Psoas muscle (tissue), 8 donors: ENCODE measurements around the gene ELMOD1. TPM values are rescaled to one million over a fixed set of nuclear protein-coding genes. Genes with fewer than 3 reads are reported as not detected.

ENCODE experiments used
- ATAC-seq, 4 donors: fragments of 200-7000 bp; cut with Tn5 transposase; one replicate each; pipeline ENCODE4 v1.9.1; 2020; ENCODE audit warnings: moderate library complexity in 3 of 4, mild to moderate bottlenecking in 2 of 4
- DNase-seq, 2 donors: peaks; one replicate each; pipeline ENCODE4 v3.0.0-alpha.2; 2020
- H3K27ac ChIP-seq: fragments of 200-600 bp; one replicate; pipeline ENCODE4 v1.8.0; 2022
- H3K27me3 ChIP-seq, 3 donors: fragments of 200-600 bp in 1 of 3; one replicate each; pipeline versions ENCODE4 v1.6.1 to v1.8.0; 2013 to 2022; ENCODE audit warnings: low read length in 2 of 3, mild to moderate bottlenecking in 2 of 3, moderate library complexity in 1 of 3; ENCODE audit not compliant: insufficient read depth in 3 of 3
- H3K36me3 ChIP-seq, 2 donors: fragments of 200-600 bp in 1 of 2; one replicate each; pipeline versions ENCODE4 v1.6.1 to v1.8.0; 2013 to 2022; ENCODE audit warnings: low read depth in 1 of 2, mild to moderate bottlenecking in 1 of 2, moderate library complexity in 1 of 2; ENCODE audit not compliant: insufficient read depth in 1 of 2
- H3K4me1 ChIP-seq: fragments of 200-600 bp; one replicate; pipeline ENCODE4 v1.8.0; 2022
- H3K4me3 ChIP-seq: fragments of 200-600 bp; one replicate; pipeline ENCODE4 v1.8.0; 2022; ENCODE audit warnings: mild to moderate bottlenecking
- H3K9me3 ChIP-seq: fragments of 200-600 bp; one replicate; pipeline ENCODE4 v1.8.0; 2022
- CTCF ChIP-seq: fragments of 200-600 bp; IDR thresholded peaks from one replicate; pipeline ENCODE4 v1.8.0; 2022; ENCODE audit warnings: antibody characterized with exemption
- WGBS, 3 donors: extraction: QIAGEN DNeasy Blood & Tissue Kit; methylation state at CpG; one replicate each; pipeline versions ENCODE4 v1.1.6 to v1.1.7; 2013; 5-methylcytosine and 5-hydroxymethylcytosine counted together
- intact Hi-C, 2 donors: fragments of 100-400 bp; cut with DNase I; formaldehyde crosslinking; loops; one replicate each; pipeline versions ENCODE4 v1.11.0 to v1.14.2; 2022
- polyA plus RNA-seq, 3 donors: library from polyadenylated mRNA; stranded (reverse); fragments of 200-250 nt; gene quantifications; one replicate each; pipeline ENCODE4 v1.2.3, GENCODE V29; 2013
- total RNA-seq, 4 donors: library from RNA; stranded (reverse); fragmentation: NEBNext Ultra II Directional in 2 of 4; extraction: Animal tissue kit (Norgen Biotek cat#: 25700) in 2 of 4; gene quantifications; one replicate each; pipeline versions ENCODE4 v1.2.1 to v1.2.4, GENCODE V29; 2021 to 2023
- donor health status: healthy with polysubstance abuse.
- donor health status: DM: no; HTN: no; CAD: no; lungs with moderate emphysema.
- donor health status: Bipolar disorder and iron deficiency.
- donor health status: healthy.
- donor health status: DM: yes; HTN: yes; CAD: no.
- donor health status: DM: no; HTN: no; CAD: no.
- donor health status: DM: no; HTN: no; CAD: no.
- donor health status: DM: yes; HTN: yes; CAD: no.

The ELMOD1 gene
- total and polyA plus RNA-seq, 7 donors, result 0.17 to 4.7 (median 1.4) TPM

GRCh38 chr11:107659310-107659709 is 68.4 kb downstream of the ELMOD1 start:
- no peak for TF ChIP-seq CTCF
- intact Hi-C loops, result no loop called here
- DNase-seq (no peak), ATAC-seq (no peak)
- no peak overlapping the region for H3K4me3 ChIP-seq
- no peaks in the 10 kb centered on the region for H3K4me1 ChIP-seq
- H3K9me3 ChIP-seq, result no peaks in the 10 kb centered on the region
- no peaks in the 10 kb centered on the region for H3K36me3 ChIP-seq
- H3K27me3 ChIP-seq, result no peaks in the 10 kb centered on the region
- H3K27ac ChIP-seq, result no peak overlapping the region

- 90 to 93% (median 92%) methylated on average over 3 of the region's 3 CpGs for WGBS, 3 donors
- Histone ChIP-seq H3K9me3 (no peaks in the 10 kb centered on the region), H3K4me3 (no peak overlapping the region), H3K36me3 (no peaks in the 10 kb centered on the region), H3K27ac (no peak overlapping the region), H3K27me3 (peaks cover 0 to 1% (median 0%) of the 10 kb centered on the region in 3 donors), H3K4me1 (peaks cover 5% of the 10 kb centered on the region)
- DNase-seq (no peak), ATAC-seq (no peak)
- intact Hi-C loops, result no loop called here
- TF ChIP-seq CTCF, result no peak
Observed at GRCh38 chr11:107660066-107660465, 69.1 kb downstream of the ELMOD1 start.

GRCh38 chr11:107661656-107662055 is 70.7 kb downstream of the ELMOD1 start:
- 81 to 89% (median 84%) methylated on average over 1 of the region's 1 CpG for WGBS, 3 donors
- Histone ChIP-seq H3K9me3 (no peaks in the 10 kb centered on the region), H3K4me1 (peaks cover 5% of the 10 kb centered on the region), H3K4me3 (no peak overlapping the region), H3K36me3 (no peaks in the 10 kb centered on the region), H3K27ac (no peak overlapping the region), H3K27me3 (peaks cover 0 to 5% (median 0%) of the 10 kb centered on the region in 3 donors)
- intact Hi-C loops, result no loop called here
- TF ChIP-seq CTCF, result no peak
- no peak for ATAC-seq
- DNase-seq, result no peak

- no peak for TF ChIP-seq CTCF
- peaks cover 5% of the 10 kb centered on the region for H3K4me1 ChIP-seq
- 26 to 35% (median 26%) methylated on average over 10 of the region's 10 CpGs for whole genome bisulfite sequencing, 3 donors
- peaks cover 0 to 5% (median 0%) of the 10 kb centered on the region in 3 donors for H3K27me3 ChIP-seq
- DNase-seq (no peak), ATAC-seq (no peak)
- no peak overlapping the region for H3K4me3 ChIP-seq
- H3K9me3 ChIP-seq, result no peaks in the 10 kb centered on the region
- intact Hi-C loops, result loop anchor here in 1 of 2 donors (5.0 kb wide), 1 partner anchor 53 kb away; no protein-coding TSS in a partner anchor
- no peak overlapping the region for H3K27ac ChIP-seq
- no peaks in the 10 kb centered on the region for H3K36me3 ChIP-seq
Observed at GRCh38 chr11:107665018-107665417, 74.1 kb downstream of the ELMOD1 start.
